HL-60 (cell line): Measurements from ENCODE around the gene ZCCHC24.

Source experiments
- DNase-seq, 2 experiments: peaks; one replicate each; pipeline ENCODE4 v3.0.0-alpha.2; 2010 to 2020; ENCODE audit warnings: low read depth in 1 of 2, low spot score in 1 of 2
- H3K27ac ChIP-seq: fragments of 250-450 bp; sonication (Bioruptor Pico); replicated peaks from 2 replicates; pipeline ENCODE4 v1.5.1; 2020; ENCODE audit warnings: mild to moderate bottlenecking, moderate library complexity
- H3K27me3 ChIP-seq: fragments of 250-450 bp; sonication (Bioruptor Pico); 2 replicates; pipeline ENCODE4 v1.5.1; 2021; ENCODE audit warnings: mild to moderate bottlenecking, moderate library complexity; ENCODE audit not compliant: insufficient read depth, poor library complexity, severe bottlenecking
- H3K4me3 ChIP-seq: replicated peaks from 2 replicates; pipeline ENCODE4 v1.5.1; 2011; ENCODE audit warnings: mild to moderate bottlenecking, control low read depth, low read length; ENCODE audit not compliant: insufficient read depth
- CTCF ChIP-seq: IDR thresholded peaks from one replicate; pipeline ENCODE4 v1.5.1; 2011; ENCODE audit warnings: low read length, control low read depth, inconsistent platforms; ENCODE audit not compliant: insufficient read depth
- GABPA ChIP-seq: IDR thresholded peaks from 2 replicates; pipeline ENCODE4 v1.6.1; 2012; ENCODE audit warnings: low read depth
- POLR2AphosphoS5 ChIP-seq: IDR thresholded peaks from 2 replicates; pipeline ENCODE4 v1.6.1; 2012; ENCODE audit warnings: low read depth
- REST ChIP-seq: IDR thresholded peaks from 2 replicates; pipeline ENCODE4 v1.6.1; 2012; ENCODE audit warnings: low read depth; ENCODE audit not compliant: insufficient replicate concordance
- SPI1 ChIP-seq: IDR thresholded peaks from 2 replicates; pipeline ENCODE4 v1.6.1; 2012; ENCODE audit warnings: low read depth, mild to moderate bottlenecking, borderline replicate concordance
- long read RNA-seq: library from polyadenylated mRNA; unstranded; transcript quantifications from one replicate; pipeline ENCODE4 v2.0.0, GENCODE V29; 2020

Gene ZCCHC24
- long read RNA-seq, partial matches to known transcripts: 0 of 1 reads
- long read RNA-seq, other reads (novel, unspliced or antisense): 1 of 1 reads

GRCh38 chr10:79445161-79445976 is at the start of gene ZCCHC24:
Gene ZCCHC24 (minus strand): TSS chr10:79445624. CDS start chr10:79445440, 184 bp downstream.
- Histone ChIP-seq H3K27ac (no peak within 1 kb of the TSS; the same call in 1 of the 2 replicates), H3K4me3 (peak within 1 kb of the TSS; percentile 63), H3K27me3 (peaks cover 3% of the 10 kb centered on the region)
- TF ChIP-seq POLR2AphosphoS5 (no peak), REST (no peak), GABPA (no peak), SPI1 (no peak), CTCF (no peak)
- peak; percentile 85 to 95 for DNase-seq

GRCh38 chr10:79493806-79494205 is 48.4 kb upstream of the ZCCHC24 start:
- no peak overlapping the region for H3K4me3 ChIP-seq
- no peak overlapping the region for H3K27ac ChIP-seq
- peaks cover 6% of the 10 kb centered on the region for H3K27me3 ChIP-seq
- DNase-seq: no peak
- TF ChIP-seq GABPA: no peak
- TF ChIP-seq POLR2AphosphoS5: no peak
- no peak for TF ChIP-seq SPI1
- no peak for TF ChIP-seq CTCF
- no peak for TF ChIP-seq REST

- TF ChIP-seq CTCF: no peak
- no peak for TF ChIP-seq GABPA
- no peak for TF ChIP-seq REST
- TF ChIP-seq SPI1: no peak
- no peak for TF ChIP-seq POLR2AphosphoS5
- Histone ChIP-seq H3K4me3 (no peak overlapping the region), H3K27me3 (peaks cover 6% of the 10 kb centered on the region), H3K27ac (no peak overlapping the region)
- DNase-seq: no peak
These were observed 47.4 kb upstream of the ZCCHC24 start for GRCh38 chr10:79492839-79493238.
